Measurements from ENCODE around the gene TCIRG1.

- no peak for TF ChIP-seq ZNF565 (CRISPR knock-in tag; conservative IDR thresholded peaks at IDR 0.05; ENCODE audit: low read depth)
- TF ChIP-seq ARNTL (CRISPR knock-in tag; IDR thresholded peaks at IDR 0.05; ENCODE audit: borderline replicate concordance, low read depth) = no peak
- no peak for TF ChIP-seq PATZ1 (CRISPR knock-in tag; IDR thresholded peaks at IDR 0.05; ENCODE audit: borderline replicate concordance)
- TF ChIP-seq ZFP3 (CRISPR knock-in tag; IDR thresholded peaks at IDR 0.05) = no peak
- no peak for TF ChIP-seq RARB (CRISPR knock-in tag; IDR thresholded peaks at IDR 0.05)
- TF ChIP-seq BACH2 (CRISPR knock-in tag; IDR thresholded peaks at IDR 0.05; ENCODE audit: borderline replicate concordance) = no peak
- no peak for TF ChIP-seq ZNF8 (CRISPR knock-in tag; IDR thresholded peaks at IDR 0.05)
Observed at GRCh38 chr11:68040101-68040956, 1.5 kb downstream of the TCIRG1 start.

All from SK-N-SH treated with all-trans-retinoic acid at 6 μM for 48 hours (cell line).